Body of pancreas (tissue), 4 donors: ENCODE data around the gene TUNAR. TPM values are rescaled to one million over a fixed set of nuclear protein-coding genes. Genes with fewer than 3 reads are reported as not detected.

ENCODE experiments used
- ATAC-seq: fragments of 150-250 bp; one replicate; pipeline ENCODE4 v1.9.1; 2016
- DNase-seq, 4 donors: peaks; one replicate each; pipeline ENCODE4 v3.0.0-alpha.2; 2019
- H3K27ac ChIP-seq, 4 donors: fragments of 200-600 bp; sonication (generic); 1 replicate in 3 of 4; 2 replicates in 1 of 4; pipeline versions ENCODE4 v1.5.1 to v1.6.1; 2016 to 2019; ENCODE audit warnings: mild to moderate bottlenecking in 1 of 4, mixed read lengths in 1 of 4, moderate library complexity in 1 of 4
- H3K27me3 ChIP-seq, 2 donors: fragments of 200-600 bp; sonication (generic); one replicate each; pipeline ENCODE4 v1.6.0; 2016; ENCODE audit warnings: mild to moderate bottlenecking in 1 of 2
- H3K36me3 ChIP-seq, 2 donors: fragments of 200-600 bp; sonication (generic); replicated peaks in 1 of 2; 2 replicates each; pipeline ENCODE4 v1.5.1; 2016; ENCODE audit warnings: low read depth in 2 of 2; ENCODE audit not compliant: insufficient read depth in 1 of 2
- H3K4me1 ChIP-seq: fragments of 200-600 bp; sonication (generic); one replicate; pipeline ENCODE4 v1.6.0; 2016
- H3K4me3 ChIP-seq, 2 donors: fragments of 200-600 bp; sonication (generic); 1 replicate in 1 of 2; 2 replicates in 1 of 2; pipeline ENCODE4 v1.5.1; 2016 to 2019
- H3K9me3 ChIP-seq, 3 donors: fragments of 200-600 bp; sonication (generic); 1 replicate in 2 of 3; 2 replicates in 1 of 3; pipeline ENCODE4 v1.5.1; 2016
- CTCF ChIP-seq, 7 experiments: fragments of 450-650 bp in 4 of 7; fragments of 200-600 bp in 3 of 7; sonication (generic) in 3 of 7; IDR thresholded peaks; one replicate each; pipeline ENCODE4 v1.5.1; 2016 to 2019; ENCODE audit warnings: antibody characterized with exemption in 7 of 7
- POLR2A ChIP-seq, 3 donors: fragments of 450-650 bp; IDR thresholded peaks; one replicate each; pipeline ENCODE4 v1.6.1; 2016; ENCODE audit warnings: antibody characterized with exemption in 3 of 3, mild to moderate bottlenecking in 2 of 3
- WGBS, 2 donors: methylation state at CpG; one replicate each; pipeline ENCODE4 v1.1.5; 2017; 5-methylcytosine and 5-hydroxymethylcytosine counted together
- intact Hi-C: fragments of 100-400 bp; cut with DNase I; formaldehyde crosslinking; loops from one replicate; pipeline ENCODE4 v1.15.1; 2023
- total RNA-seq, 2 donors: library from RNA; depleted of rRNA; stranded (reverse); fragments of >200 nt; gene quantifications; one replicate each; pipeline ENCODE4 v1.1.0, GENCODE V29; 2016

Gene TUNAR
- total RNA-seq, 2 donors from 2014 or later = 1.0 TPM; not detected in 1

- TF ChIP-seq CTCF (IDR thresholded peaks at IDR 0.05) = no peak
- no peak for TF ChIP-seq POLR2A (IDR thresholded peaks at IDR 0.05)
- Histone ChIP-seq H3K36me3 (no peaks in the 10 kb centered on the region), H3K9me3 (no peaks in the 10 kb centered on the region), H3K27me3 (no peaks in the 10 kb centered on the region), H3K4me3 (no peak overlapping the region), H3K4me1 (no peaks in the 10 kb centered on the region), H3K27ac (no peak overlapping the region)
- intact Hi-C loops = no loop called here
- DNase-seq (no peak), ATAC-seq (no peak)
- 45 to 56% methylated on average over 3 of the region's 3 CpGs for WGBS, 2 donors
Measured at GRCh38 chr14:95835121-95835730, 41.4 kb upstream of the TUNAR start.

- TF ChIP-seq CTCF (IDR thresholded peaks at IDR 0.05) = no peak
- TF ChIP-seq POLR2A (IDR thresholded peaks at IDR 0.05) = no peak
- DNase-seq = no peak
- WGBS, 2 donors = 48 to 56% methylated on average over 5 of the region's 5 CpGs
- H3K4me1 ChIP-seq = no peaks in the 10 kb centered on the region
- no peak overlapping the region for H3K27ac ChIP-seq
- H3K4me3 ChIP-seq = no peak overlapping the region
- no peaks in the 10 kb centered on the region for H3K36me3 ChIP-seq
- no peak for ATAC-seq
- H3K9me3 ChIP-seq = no peaks in the 10 kb centered on the region
- intact Hi-C loops = no loop called here
- no peaks in the 10 kb centered on the region for H3K27me3 ChIP-seq
Measured at GRCh38 chr14:95838862-95839261, 37.8 kb upstream of the TUNAR start.

GRCh38 chr14:95840094-95840700, 36.4 kb upstream of the TUNAR start:
- TF ChIP-seq CTCF (IDR thresholded peaks at IDR 0.05) (no peak), POLR2A (IDR thresholded peaks at IDR 0.05) (no peak)
- Histone ChIP-seq H3K36me3 (no peaks in the 10 kb centered on the region), H3K9me3 (no peaks in the 10 kb centered on the region), H3K27me3 (no peaks in the 10 kb centered on the region), H3K4me1 (no peaks in the 10 kb centered on the region), H3K4me3 (no peak overlapping the region), H3K27ac (no peak overlapping the region)
- no peak for ATAC-seq
- intact Hi-C loops = no loop called here
- WGBS, 2 donors = 70 to 77% methylated on average over 5 to 7 of the region's 7 CpGs
- DNase-seq = no peak

DNA sequence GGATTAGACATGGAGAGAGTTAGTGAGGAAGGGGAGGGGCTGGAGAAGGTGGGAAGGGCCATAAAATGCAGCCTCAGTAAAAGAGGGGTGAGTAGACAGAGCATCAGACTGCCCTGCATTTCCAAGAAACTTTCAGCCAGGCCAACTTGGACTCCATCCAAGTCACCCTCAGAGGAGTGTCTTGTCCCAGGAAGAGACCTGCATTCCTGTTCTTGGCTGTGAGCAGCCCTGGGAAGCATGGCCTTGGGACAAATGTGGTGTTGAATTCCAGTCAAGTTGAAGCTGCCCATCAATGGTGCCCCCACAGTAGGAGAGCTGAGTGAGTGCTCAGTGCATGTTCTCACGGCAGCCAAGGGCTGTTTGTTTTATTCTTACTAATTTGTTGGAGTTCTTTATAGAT, 35.0 kb upstream of the TUNAR start:
- 50 to 57% methylated on average over 1 of the region's 1 CpG for WGBS, 2 donors
- Histone ChIP-seq H3K27me3 (no peaks in the 10 kb centered on the region), H3K27ac (no peak overlapping the region)

More for the DNA sequence above, 35.0 kb upstream of the TUNAR start:
- Histone ChIP-seq H3K36me3 (no peaks in the 10 kb centered on the region), H3K4me1 (no peaks in the 10 kb centered on the region), H3K9me3 (no peaks in the 10 kb centered on the region), H3K4me3 (no peak overlapping the region)
- intact Hi-C loops = no loop called here
- ATAC-seq (no peak), DNase-seq (no peak)
- TF ChIP-seq CTCF (IDR thresholded peaks at IDR 0.05) (no peak), POLR2A (IDR thresholded peaks at IDR 0.05) (no peak)
